CD4-positive, CD25-positive, alpha-beta regulatory T cell (primary cell): ENCODE results near the gene FBXW5. TPM values are rescaled to one million over a fixed set of nuclear protein-coding genes. Genes with fewer than 3 reads are reported as not detected.

Experiments used
- ATAC-seq, 2 donors: fragments of 150-1000 bp; cut with Tn5 transposase; one replicate each; pipeline ENCODE4 v1.10.0; 2021; ENCODE audit warnings: low read depth in 2 of 2, moderate number of reproducible peaks in 2 of 2, moderate library complexity in 1 of 2
- DNase-seq, 3 donors: peaks; one replicate each; pipeline versions ENCODE4 v3.0.0 to v3.0.0-alpha.2; 2012 to 2022; ENCODE audit warnings: mixed read lengths in 1 of 3
- H3K27ac ChIP-seq: one replicate; pipeline ENCODE4 v1.7.0; 2013; ENCODE audit warnings: mild to moderate bottlenecking, low read length; ENCODE audit not compliant: insufficient read depth, poor library complexity, severe bottlenecking
- H3K27me3 ChIP-seq: one replicate; pipeline ENCODE4 v1.7.0; 2013; ENCODE audit warnings: low read length; ENCODE audit not compliant: control insufficient read depth, insufficient read depth
- H3K36me3 ChIP-seq: one replicate; pipeline ENCODE4 v1.7.0; 2013; ENCODE audit warnings: mild to moderate bottlenecking, low read length, moderate library complexity; ENCODE audit not compliant: control insufficient read depth, insufficient read depth
- H3K4me1 ChIP-seq: 2 replicates; pipeline ENCODE4 v1.7.0; 2013; ENCODE audit warnings: mild to moderate bottlenecking, low read length; ENCODE audit not compliant: insufficient read depth, control insufficient read depth, poor library complexity, severe bottlenecking
- H3K4me3 ChIP-seq: one replicate; pipeline ENCODE4 v1.7.0; 2013; ENCODE audit warnings: low read depth, mild to moderate bottlenecking, low read length, moderate library complexity
- H3K9me3 ChIP-seq, 2 experiments: 1 replicate in 1 of 2; 2 replicates in 1 of 2; pipeline ENCODE4 v1.7.0; 2013; ENCODE audit warnings: low read length in 2 of 2, mild to moderate bottlenecking in 1 of 2, moderate library complexity in 1 of 2; ENCODE audit not compliant: control insufficient read depth in 2 of 2
- H3K27ac Mint-ChIP-seq, 3 donors: one replicate each; pipeline ENCODE4 v1.8.0; 2020 to 2022; ENCODE audit warnings: mild to moderate bottlenecking in 3 of 3, mixed read lengths in 3 of 3, moderate library complexity in 2 of 3
- H3K27me3 Mint-ChIP-seq: one replicate; pipeline ENCODE4 v1.8.0; 2022; ENCODE audit warnings: mild to moderate bottlenecking, mixed read lengths
- H3K36me3 Mint-ChIP-seq: one replicate; pipeline ENCODE4 v1.8.0; 2020; ENCODE audit warnings: mixed read lengths
- H3K4me1 Mint-ChIP-seq, 4 donors: one replicate each; pipeline ENCODE4 v1.8.0; 2020 to 2022; ENCODE audit warnings: mixed read lengths in 4 of 4, mild to moderate bottlenecking in 1 of 4
- H3K4me3 Mint-ChIP-seq, 4 donors: one replicate each; pipeline ENCODE4 v1.8.0; 2020 to 2022; ENCODE audit warnings: mild to moderate bottlenecking in 4 of 4, mixed read lengths in 4 of 4, moderate library complexity in 3 of 4
- H3K9me3 Mint-ChIP-seq, 7 donors: one replicate each; pipeline ENCODE4 v1.8.0; 2020 to 2022; ENCODE audit warnings: mixed read lengths in 7 of 7, mild to moderate bottlenecking in 3 of 7, moderate library complexity in 2 of 7
- polyA plus RNA-seq, 4 donors: library from polyadenylated mRNA; unstranded; fragments of 300-500 nt; fragmentation: Illumina TruSeq; gene quantifications; one replicate each; pipeline ENCODE4 v1.2.3, GENCODE V29; 2021
- total RNA-seq: library from RNA; stranded (reverse); gene quantifications from one replicate; pipeline ENCODE4 v1.2.3, GENCODE V29; 2022

Gene FBXW5
- total and polyA plus RNA-seq, 5 donors from 2014 or later, result 91.6 to 134 (median 115) TPM

GRCh38 chr9:136957901-136958300 is 13.4 kb upstream of the FBXW5 start:
- H3K4me1 Mint-ChIP-seq, result peaks cover 0 to 5% (median 2%) of the 10 kb centered on the region in 4 donors
- no peak overlapping the region for H3K4me3 Mint-ChIP-seq

GRCh38 chr9:136957461-136957860 is 12.9 kb upstream of the FBXW5 start:
- no peak overlapping the region for H3K27ac Mint-ChIP-seq
- H3K9me3 Mint-ChIP-seq, result peaks cover 0 to 2% (median 0%) of the 10 kb centered on the region in 7 donors
- no peaks in the 10 kb centered on the region for H3K36me3 Mint-ChIP-seq
- Histone ChIP-seq H3K4me3 (no peak overlapping the region), H3K36me3 (no peaks in the 10 kb centered on the region), H3K27me3 (no peaks in the 10 kb centered on the region), H3K27ac (no peak overlapping the region), H3K4me1 (peaks cover 30% of the 10 kb centered on the region), H3K9me3 (no peaks in the 10 kb centered on the region)
- H3K4me1 Mint-ChIP-seq, result peaks cover 0 to 5% (median 0%) of the 10 kb centered on the region in 4 donors
- peaks cover 4% of the 10 kb centered on the region for H3K27me3 Mint-ChIP-seq
- ATAC-seq, result no peak
- no peak overlapping the region for H3K4me3 Mint-ChIP-seq
- no peak for DNase-seq

More at GRCh38 chr9:136957901-136958300, 13.4 kb upstream of the FBXW5 start:
- peaks cover 0 to 2% (median 0%) of the 10 kb centered on the region in 7 donors for H3K9me3 Mint-ChIP-seq
- H3K4me3 ChIP-seq, result no peak overlapping the region
- ATAC-seq (no peak), DNase-seq (no peak)
- no peaks in the 10 kb centered on the region for H3K36me3 ChIP-seq
- peaks cover 4% of the 10 kb centered on the region for H3K27me3 Mint-ChIP-seq
- H3K27me3 ChIP-seq, result no peaks in the 10 kb centered on the region
- no peaks in the 10 kb centered on the region for H3K9me3 ChIP-seq
- H3K27ac ChIP-seq, result no peak overlapping the region
- H3K27ac Mint-ChIP-seq, result no peak overlapping the region
- no peaks in the 10 kb centered on the region for H3K36me3 Mint-ChIP-seq
- H3K4me1 ChIP-seq, result peaks cover 34% of the 10 kb centered on the region

- Histone ChIP-seq H3K4me1 (peaks cover 25% of the 10 kb centered on the region), H3K4me3 (no peak overlapping the region), H3K27me3 (no peaks in the 10 kb centered on the region), H3K9me3 (no peaks in the 10 kb centered on the region), H3K36me3 (no peaks in the 10 kb centered on the region), H3K27ac (no peak overlapping the region)
- Mint-ChIP-seq H3K4me1 (peaks cover 0 to 5% (median 0%) of the 10 kb centered on the region in 4 donors), H3K36me3 (no peaks in the 10 kb centered on the region), H3K27me3 (peaks cover 4% of the 10 kb centered on the region), H3K27ac (no peak overlapping the region), H3K4me3 (no peak overlapping the region), H3K9me3 (peaks cover 0 to 2% (median 0%) of the 10 kb centered on the region in 7 donors)
- ATAC-seq (no peak), DNase-seq (no peak)
Observed at GRCh38 chr9:136956604-136957003, 12.1 kb upstream of the FBXW5 start.

- no peak overlapping the region for H3K27ac Mint-ChIP-seq
- no peak for ATAC-seq
- no peaks in the 10 kb centered on the region for H3K36me3 Mint-ChIP-seq
- no peaks in the 10 kb centered on the region for H3K36me3 ChIP-seq
- H3K4me3 ChIP-seq, result no peak overlapping the region
- no peak overlapping the region for H3K4me3 Mint-ChIP-seq
- peaks cover 0 to 5% (median 0%) of the 10 kb centered on the region in 4 donors for H3K4me1 Mint-ChIP-seq
- H3K27ac ChIP-seq, result no peak overlapping the region
- H3K9me3 Mint-ChIP-seq, result peaks cover 0 to 2% (median 0%) of the 10 kb centered on the region in 7 donors
- no peaks in the 10 kb centered on the region for H3K27me3 ChIP-seq
- H3K27me3 Mint-ChIP-seq, result peaks cover 4% of the 10 kb centered on the region
- no peak for DNase-seq
- H3K4me1 ChIP-seq, result peaks cover 18% of the 10 kb centered on the region
- no peaks in the 10 kb centered on the region for H3K9me3 ChIP-seq
Observed at GRCh38 chr9:136955943-136956335, 11.4 kb upstream of the FBXW5 start.

GRCh38 chr9:136955202-136955942 is 10.8 kb upstream of the FBXW5 start:
- peaks cover 0 to 5% (median 0%) of the 10 kb centered on the region in 4 donors for H3K4me1 Mint-ChIP-seq
- no peak for DNase-seq
- no peak overlapping the region for H3K27ac Mint-ChIP-seq

GRCh38 chr9:136954270-136955083 is 9.9 kb upstream of the FBXW5 start:
- H3K9me3 Mint-ChIP-seq, result peaks cover 0 to 2% (median 0%) of the 10 kb centered on the region in 7 donors
- no peaks in the 10 kb centered on the region for H3K36me3 Mint-ChIP-seq
- no peak for DNase-seq
- H3K4me3 Mint-ChIP-seq, result peak overlapping the region in 1 of 4 donors; percentile 75
- ATAC-seq, result no peak
- no peak overlapping the region for H3K27ac Mint-ChIP-seq
- no peaks in the 10 kb centered on the region for H3K36me3 ChIP-seq
- no peak overlapping the region for H3K27ac ChIP-seq
- no peak overlapping the region for H3K4me3 ChIP-seq
- H3K9me3 ChIP-seq, result no peaks in the 10 kb centered on the region
- H3K27me3 Mint-ChIP-seq, result peaks cover 4% of the 10 kb centered on the region
- peaks cover 0 to 6% (median 0%) of the 10 kb centered on the region in 4 donors for H3K4me1 Mint-ChIP-seq
- H3K27me3 ChIP-seq, result no peaks in the 10 kb centered on the region
- H3K4me1 ChIP-seq, result peaks cover 16% of the 10 kb centered on the region

More at GRCh38 chr9:136955202-136955942, 10.8 kb upstream of the FBXW5 start:
- no peak for ATAC-seq
- H3K9me3 ChIP-seq, result no peaks in the 10 kb centered on the region
- H3K27ac ChIP-seq, result no peak overlapping the region
- H3K4me3 ChIP-seq, result no peak overlapping the region
- H3K36me3 ChIP-seq, result no peaks in the 10 kb centered on the region
- Mint-ChIP-seq H3K36me3 (no peaks in the 10 kb centered on the region), H3K9me3 (peaks cover 0 to 2% (median 0%) of the 10 kb centered on the region in 7 donors), H3K4me3 (peak overlapping the region in 1 of 4 donors; percentile 88), H3K27me3 (peaks cover 4% of the 10 kb centered on the region)
- H3K27me3 ChIP-seq, result no peaks in the 10 kb centered on the region
- H3K4me1 ChIP-seq, result peaks cover 19% of the 10 kb centered on the region

- peaks cover 4% of the 10 kb centered on the region for H3K27me3 Mint-ChIP-seq
- H3K36me3 ChIP-seq, result no peaks in the 10 kb centered on the region
- no peaks in the 10 kb centered on the region for H3K9me3 ChIP-seq
- DNase-seq (no peak), ATAC-seq (no peak)
- H3K27ac ChIP-seq, result no peak overlapping the region
- H3K27ac Mint-ChIP-seq, result no peak overlapping the region
- no peak overlapping the region for H3K4me3 Mint-ChIP-seq
- H3K36me3 Mint-ChIP-seq, result no peaks in the 10 kb centered on the region
- H3K9me3 Mint-ChIP-seq, result peaks cover 0 to 2% (median 0%) of the 10 kb centered on the region in 7 donors
- H3K4me1 ChIP-seq, result peaks cover 16% of the 10 kb centered on the region
- no peak overlapping the region for H3K4me3 ChIP-seq
- H3K27me3 ChIP-seq, result no peaks in the 10 kb centered on the region
- peaks cover 0 to 9% (median 0%) of the 10 kb centered on the region in 4 donors for H3K4me1 Mint-ChIP-seq
Observed at GRCh38 chr9:136953771-136954269, 9.3 kb upstream of the FBXW5 start.
